Right lobe of liver (tissue), 4 donors: Measurements from ENCODE around the gene CLHC1.

Source experiments
- CTCF ChIP-seq, 4 donors: fragments of 200-600 bp in 3 of 4; fragments of 450-650 bp in 1 of 4; IDR thresholded peaks; one replicate each; pipeline versions ENCODE4 v1.5.1 to v1.8.0; 2016 to 2022; ENCODE audit warnings: antibody characterized with exemption in 4 of 4, mild to moderate bottlenecking in 2 of 4
- POLR2A ChIP-seq: fragments of 450-650 bp; IDR thresholded peaks from one replicate; pipeline ENCODE4 v1.6.1; 2017; ENCODE audit warnings: antibody characterized with exemption, mild to moderate bottlenecking
- donor health status: DM: no; HTN: no; CAD: no.
- donor health status: DM: no; HTN: no; CAD: no.
- donor health status: DM: no; HTN: yes; CAD: no.

GRCh38 chr2:55168221-55169154, 63.6 kb downstream of the CLHC1 start:
- TF ChIP-seq POLR2A (no peak), CTCF (IDR thresholded peaks at IDR 0.05) (peak; percentile 72 to 80 (median 74))
